GM06990 (cell line): ENCODE data around the gene EHD2.

Source experiments
- DNase-seq: peaks from one replicate; pipeline ENCODE4 v3.0.0-alpha.2; 2011; ENCODE audit not compliant: insufficient read length; ENCODE audit errors: extremely low read depth
- H3K27me3 ChIP-seq: replicated peaks from 2 replicates; pipeline ENCODE4 v1.6.0; 2011; ENCODE audit warnings: low read length; ENCODE audit not compliant: control insufficient read depth, insufficient read depth
- H3K36me3 ChIP-seq: 2 replicates; pipeline ENCODE4 v1.5.1; 2011; ENCODE audit warnings: low read length; ENCODE audit not compliant: control insufficient read depth, insufficient read depth
- H3K4me3 ChIP-seq: replicated peaks from 2 replicates; pipeline ENCODE4 v1.5.1; 2011; ENCODE audit warnings: low read depth, mild to moderate bottlenecking, control low read depth, low read length
- CTCF ChIP-seq: IDR thresholded peaks from 2 replicates; pipeline ENCODE4 v1.5.1; 2011; ENCODE audit warnings: low read length, control low read depth, mild to moderate bottlenecking, inconsistent platforms; ENCODE audit not compliant: insufficient read depth, poor library complexity, severe bottlenecking

EHD2 gene

GRCh38 chr19:47679251-47679900 is 33.8 kb upstream of the EHD2 start:
- DNase-seq: no peak
- Histone ChIP-seq H3K36me3 (peaks cover 11% of the 10 kb centered on the region), H3K27me3 (no peaks in the 10 kb centered on the region), H3K4me3 (no peak overlapping the region)
- no peak for TF ChIP-seq CTCF

- no peak for TF ChIP-seq CTCF
- H3K36me3 ChIP-seq: peaks cover 11% of the 10 kb centered on the region
- no peaks in the 10 kb centered on the region for H3K27me3 ChIP-seq
- DNase-seq: no peak
- no peak overlapping the region for H3K4me3 ChIP-seq
Measured at GRCh38 chr19:47679922-47680857, 33.0 kb upstream of the EHD2 start.

- no peak for DNase-seq
- peaks cover 11% of the 10 kb centered on the region for H3K36me3 ChIP-seq
- no peaks in the 10 kb centered on the region for H3K27me3 ChIP-seq
- TF ChIP-seq CTCF: no peak
- no peak overlapping the region for H3K4me3 ChIP-seq
Measured at GRCh38 chr19:47680858-47681332, 32.3 kb upstream of the EHD2 start.

GRCh38 chr19:47681388-47681787 is 31.8 kb upstream of the EHD2 start:
- Histone ChIP-seq H3K36me3 (peaks cover 10% of the 10 kb centered on the region), H3K27me3 (no peaks in the 10 kb centered on the region), H3K4me3 (no peak overlapping the region)
- DNase-seq: no peak
- no peak for TF ChIP-seq CTCF

- H3K27me3 ChIP-seq: no peaks in the 10 kb centered on the region
- no peak for DNase-seq
- no peak overlapping the region for H3K4me3 ChIP-seq
- no peak for TF ChIP-seq CTCF
- H3K36me3 ChIP-seq: peaks cover 8% of the 10 kb centered on the region
Measured at GRCh38 chr19:47681936-47682335, 31.3 kb upstream of the EHD2 start.
